Stimulated activated CD8-positive, alpha-beta memory T cell treated with anti-CD3 and anti-CD28 coated beads, Interleukin-4, amount 100 ng/mL, for 1 hour (primary cell): Measurements from ENCODE around the gene NUDT17.
"Not testable (repeated sequence)": the region's sequence is repeated elsewhere in the genome, so short reads cannot be mapped to it uniquely, and the experiment has no call there.

Source experiments
- DNase-seq, 2 donors: peaks; one replicate each; pipeline ENCODE4 v3.0.0-alpha.2; 2020; ENCODE audit warnings: low read depth in 2 of 2, low spot score in 1 of 2

Gene NUDT17, protein sequence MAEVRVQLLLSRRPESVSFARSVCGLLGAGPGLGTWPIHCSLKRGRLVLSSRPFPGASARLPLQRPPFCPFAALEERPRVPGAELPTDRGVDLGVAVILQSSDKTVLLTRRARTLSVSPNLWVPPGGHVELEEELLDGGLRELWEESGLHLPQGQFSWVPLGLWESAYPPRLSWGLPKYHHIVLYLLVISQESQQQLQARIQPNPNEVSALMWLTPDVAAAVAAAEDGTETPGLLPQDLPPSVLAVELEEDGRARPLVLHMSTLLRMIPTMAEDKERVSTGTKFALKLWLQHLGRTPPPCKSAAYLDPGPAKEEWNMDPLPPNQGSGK

DNA sequence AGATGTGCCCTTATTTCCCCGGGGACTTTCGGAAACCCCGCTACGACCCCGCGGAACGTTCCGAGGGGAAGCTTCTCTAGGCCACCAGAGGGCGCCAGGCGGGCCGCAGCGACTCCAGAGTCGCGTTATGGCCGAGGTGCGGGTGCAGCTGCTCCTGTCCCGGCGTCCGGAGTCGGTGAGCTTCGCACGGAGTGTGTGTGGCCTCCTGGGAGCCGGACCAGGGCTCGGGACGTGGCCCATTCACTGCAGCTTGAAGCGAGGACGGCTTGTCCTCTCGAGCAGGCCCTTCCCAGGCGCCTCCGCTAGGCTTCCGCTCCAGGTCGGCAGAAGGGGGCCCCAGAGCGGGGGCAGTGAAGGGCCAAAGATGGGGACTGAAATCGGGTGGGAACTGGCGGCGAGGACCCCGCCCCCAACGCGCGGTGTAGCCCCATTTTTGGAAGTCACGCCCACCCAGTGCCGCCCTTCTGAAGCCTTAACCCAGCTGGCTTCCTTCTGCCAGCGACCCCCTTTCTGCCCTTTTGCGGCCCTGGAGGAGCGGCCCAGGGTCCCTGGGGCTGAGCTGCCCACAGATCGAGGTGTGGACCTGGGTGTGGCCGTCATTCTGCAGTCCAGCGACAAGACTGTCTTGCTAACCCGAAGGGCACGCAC, at the start of gene NUDT17:
Gene NUDT17 (plus strand): TSS at position 117 of the 648 bp plus-strand sequence. CDS start 11 bp downstream, at position 128.
- DNase-seq = peak; percentile 53 to 56

DNA sequence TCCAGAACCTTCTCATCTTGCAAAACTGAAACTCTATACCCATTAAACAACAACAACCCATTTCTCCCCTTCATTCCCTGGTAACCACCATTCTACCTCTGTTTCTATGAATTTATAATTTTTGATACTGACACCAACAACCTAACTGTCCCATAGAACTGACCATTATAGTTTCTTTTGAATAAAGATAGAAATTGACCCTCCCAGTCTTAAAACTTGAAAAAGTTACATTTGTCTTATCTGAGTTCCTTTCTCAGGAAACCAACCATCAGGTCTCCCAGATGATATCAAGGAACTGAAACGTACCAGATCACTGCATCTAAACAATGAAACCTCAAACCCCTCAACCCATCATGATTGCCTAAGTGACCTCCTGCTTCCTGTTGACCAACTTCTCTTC, 48.7 kb upstream of the NUDT17 start:
- DNase-seq = no peak

DNA sequence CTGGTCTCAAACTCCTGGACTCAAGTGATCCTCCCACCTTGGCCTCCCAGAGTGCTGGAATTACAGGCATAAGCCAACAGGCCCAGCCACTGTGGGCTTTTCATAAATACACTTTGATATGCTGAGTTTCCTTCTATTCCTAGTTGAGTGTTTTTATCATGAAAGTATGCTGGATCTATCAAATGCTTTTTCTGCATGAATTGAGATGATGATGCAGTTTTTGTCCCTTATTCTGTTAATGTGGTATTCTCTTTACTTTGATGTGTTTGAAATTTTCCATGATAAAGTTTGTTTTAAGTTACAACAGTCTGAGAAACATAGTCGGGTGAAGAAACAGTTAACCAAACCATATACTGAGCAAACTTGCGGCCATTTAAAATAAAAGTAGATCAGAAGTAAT, 45.6 kb upstream of the NUDT17 start:
- DNase-seq = no peak

DNA sequence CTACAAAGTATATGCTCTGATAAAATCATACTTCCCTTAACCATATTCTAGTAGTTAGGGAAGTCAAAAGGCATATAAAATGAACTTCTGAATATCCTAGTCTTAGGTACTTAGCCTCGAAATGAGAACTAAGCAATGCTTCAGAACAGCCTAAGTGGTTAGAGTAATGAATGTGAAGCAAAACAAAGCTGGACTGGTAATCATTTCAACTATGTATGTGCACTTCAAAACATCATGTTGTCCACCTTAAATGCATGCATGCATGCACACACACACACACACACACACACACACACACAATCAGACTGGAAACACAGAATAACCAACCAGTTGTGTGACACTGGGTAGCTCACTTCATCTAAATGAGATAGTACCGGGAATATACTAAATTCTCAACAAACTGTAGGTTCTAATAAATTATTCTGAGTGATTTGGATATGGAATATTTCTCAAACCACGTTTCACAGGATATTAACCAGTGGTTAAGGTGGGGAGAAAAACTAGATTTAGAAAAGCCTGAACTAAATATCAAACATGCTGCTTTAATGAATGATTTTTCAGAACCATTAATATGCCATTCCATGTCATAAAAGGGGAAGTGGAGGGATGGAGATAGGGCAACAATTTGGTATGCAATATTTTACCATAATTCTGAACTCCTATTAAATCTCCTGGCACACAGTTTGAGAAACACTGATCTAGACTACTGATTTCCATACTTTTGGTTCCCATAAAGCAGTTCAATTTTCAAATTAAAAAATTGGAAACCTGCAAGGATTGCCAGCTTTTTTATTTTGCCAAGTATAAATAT, 41.0 kb upstream of the NUDT17 start:
- no peak for DNase-seq

DNA sequence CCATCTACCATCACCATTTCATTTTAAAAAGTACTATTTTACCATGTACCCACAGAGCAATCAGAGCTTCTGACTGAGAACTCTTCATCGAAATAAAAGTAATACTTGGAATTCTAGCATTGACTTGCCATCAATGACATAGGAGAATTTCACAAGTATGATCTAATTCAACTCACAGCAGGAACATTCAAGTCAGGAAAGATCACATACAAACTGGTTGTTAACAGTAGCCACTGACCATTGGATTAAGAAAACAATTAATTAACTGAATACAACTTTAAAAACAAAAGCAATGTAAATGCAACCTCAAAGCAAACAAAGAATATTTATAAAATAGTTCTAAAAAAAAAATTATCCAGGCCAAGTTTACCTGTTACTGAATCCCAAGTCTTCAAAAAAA, 40.4 kb upstream of the NUDT17 start:
- no peak for DNase-seq

DNA sequence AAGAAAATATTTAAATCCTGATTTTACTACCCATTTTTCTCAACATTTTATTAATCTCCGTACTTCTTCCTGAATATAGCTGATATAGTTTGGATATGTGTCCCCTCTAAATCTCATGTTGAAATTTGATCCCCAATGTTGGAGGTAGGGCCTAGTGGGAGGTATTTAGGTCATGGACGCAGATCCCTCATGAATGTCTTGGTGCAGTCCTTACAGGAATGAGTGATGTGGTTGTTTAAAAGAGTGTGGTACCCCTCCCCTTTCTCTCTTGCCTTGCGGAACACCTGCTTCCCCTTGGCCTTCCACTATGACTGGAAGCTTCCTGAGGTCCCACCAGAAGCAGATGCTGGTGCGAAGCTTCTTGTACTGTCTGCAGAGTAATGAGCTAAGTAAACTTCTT, 39.0 kb upstream of the NUDT17 start:
- DNase-seq = no peak

DNA sequence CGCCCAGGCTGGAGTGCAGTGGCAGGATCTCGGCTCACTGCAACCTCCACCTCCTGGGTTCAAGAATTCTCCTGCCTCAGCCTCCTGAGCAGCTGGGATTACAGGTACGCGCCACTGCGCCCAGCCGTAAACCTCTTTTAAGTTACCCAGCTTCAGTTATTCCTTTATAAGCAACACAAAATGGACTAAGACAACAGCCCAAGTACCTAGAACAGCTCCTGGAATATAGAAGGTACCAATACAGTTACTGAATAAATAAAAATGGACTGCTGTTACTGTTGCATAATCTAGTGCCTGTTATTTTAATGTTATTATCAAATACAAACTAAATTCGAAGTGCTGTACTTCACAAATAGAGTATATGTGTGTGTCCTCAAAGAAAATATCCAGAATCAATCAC, 38.6 kb upstream of the NUDT17 start:
- no peak for DNase-seq

DNA sequence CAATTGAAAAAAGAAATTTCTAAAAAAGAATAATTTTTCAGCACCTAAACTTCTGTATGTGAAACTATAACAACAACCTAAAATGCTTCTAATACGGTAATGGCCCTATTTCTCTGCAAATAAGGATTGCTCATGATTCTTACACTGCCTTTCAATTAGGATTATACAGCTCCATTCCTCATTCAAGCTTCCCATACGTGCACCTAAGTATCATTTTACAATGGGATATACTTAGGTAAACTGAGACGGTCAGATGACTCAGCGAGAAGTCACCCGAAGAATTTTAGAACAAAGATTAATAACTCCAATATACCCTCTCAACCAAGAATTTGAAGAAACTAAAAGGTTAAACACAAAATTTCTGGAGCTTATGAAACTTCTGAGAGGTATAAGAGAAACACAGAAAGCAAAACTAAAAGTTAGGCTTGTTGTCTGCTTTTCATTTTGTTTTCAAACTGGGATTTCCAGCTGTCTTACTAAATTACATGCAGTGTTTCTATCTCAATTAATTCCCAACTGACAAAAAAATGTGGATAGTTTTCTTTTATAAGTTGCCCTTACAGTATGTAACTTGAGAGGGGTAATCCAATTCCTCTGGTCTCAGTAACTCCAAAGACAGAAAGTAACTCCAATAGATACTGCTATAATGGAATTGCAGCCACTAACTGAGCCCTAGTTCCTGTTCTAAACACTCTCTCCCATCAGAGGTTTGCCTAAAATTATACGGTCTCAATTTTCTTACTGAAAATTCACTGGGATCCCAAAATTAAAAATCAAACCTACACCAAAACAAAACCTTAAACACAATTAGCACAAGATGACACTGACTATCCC, 32.2 kb upstream of the NUDT17 start:
- not testable (repeated sequence) for DNase-seq

DNA sequence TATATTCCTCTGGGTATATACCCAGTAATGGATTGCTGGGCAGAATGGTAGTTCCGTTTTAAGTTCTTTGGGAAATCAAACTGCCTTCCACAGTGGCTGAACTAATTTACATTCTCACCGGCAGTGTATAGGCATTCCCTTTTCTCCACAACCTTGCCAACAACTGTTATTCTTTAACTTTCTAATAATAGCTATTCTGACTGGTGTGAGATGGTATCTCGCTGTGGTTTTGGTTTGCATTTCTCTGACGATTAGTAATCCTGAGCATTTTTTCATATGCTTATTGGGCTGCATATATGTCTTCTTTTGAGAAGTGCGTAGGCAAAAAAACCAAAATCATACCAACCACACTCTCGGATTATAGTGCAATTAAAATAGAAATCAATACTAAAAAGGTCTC, 27.3 kb upstream of the NUDT17 start:
- not testable (repeated sequence) for DNase-seq

DNA sequence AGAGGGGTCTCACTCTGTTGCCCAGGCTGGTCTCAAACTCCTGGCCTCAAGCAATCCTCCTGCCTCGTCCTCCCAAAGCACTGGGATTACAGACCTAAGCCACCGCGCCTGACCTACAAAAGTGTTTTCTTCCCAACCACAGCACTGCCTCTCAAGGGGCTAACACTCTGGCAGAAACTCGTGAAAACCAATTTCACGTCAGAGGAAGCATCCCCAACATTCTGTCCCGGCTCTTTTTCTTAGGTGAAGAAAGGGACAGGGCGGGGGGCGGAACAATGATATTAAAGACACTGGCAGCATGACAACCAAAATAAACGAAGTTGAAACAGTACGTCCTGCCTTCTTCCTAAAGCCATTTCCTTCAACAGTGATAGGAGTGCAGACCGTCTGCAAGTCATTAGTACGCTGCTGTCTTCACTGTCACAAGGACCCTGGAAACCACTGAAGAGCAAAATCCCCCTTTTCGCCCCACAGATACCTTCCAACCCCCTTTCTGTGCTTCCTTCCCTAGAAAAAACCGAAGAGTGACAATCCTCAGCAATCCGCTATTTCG, 22.6 kb upstream of the NUDT17 start:
- not testable (repeated sequence) for DNase-seq

DNA sequence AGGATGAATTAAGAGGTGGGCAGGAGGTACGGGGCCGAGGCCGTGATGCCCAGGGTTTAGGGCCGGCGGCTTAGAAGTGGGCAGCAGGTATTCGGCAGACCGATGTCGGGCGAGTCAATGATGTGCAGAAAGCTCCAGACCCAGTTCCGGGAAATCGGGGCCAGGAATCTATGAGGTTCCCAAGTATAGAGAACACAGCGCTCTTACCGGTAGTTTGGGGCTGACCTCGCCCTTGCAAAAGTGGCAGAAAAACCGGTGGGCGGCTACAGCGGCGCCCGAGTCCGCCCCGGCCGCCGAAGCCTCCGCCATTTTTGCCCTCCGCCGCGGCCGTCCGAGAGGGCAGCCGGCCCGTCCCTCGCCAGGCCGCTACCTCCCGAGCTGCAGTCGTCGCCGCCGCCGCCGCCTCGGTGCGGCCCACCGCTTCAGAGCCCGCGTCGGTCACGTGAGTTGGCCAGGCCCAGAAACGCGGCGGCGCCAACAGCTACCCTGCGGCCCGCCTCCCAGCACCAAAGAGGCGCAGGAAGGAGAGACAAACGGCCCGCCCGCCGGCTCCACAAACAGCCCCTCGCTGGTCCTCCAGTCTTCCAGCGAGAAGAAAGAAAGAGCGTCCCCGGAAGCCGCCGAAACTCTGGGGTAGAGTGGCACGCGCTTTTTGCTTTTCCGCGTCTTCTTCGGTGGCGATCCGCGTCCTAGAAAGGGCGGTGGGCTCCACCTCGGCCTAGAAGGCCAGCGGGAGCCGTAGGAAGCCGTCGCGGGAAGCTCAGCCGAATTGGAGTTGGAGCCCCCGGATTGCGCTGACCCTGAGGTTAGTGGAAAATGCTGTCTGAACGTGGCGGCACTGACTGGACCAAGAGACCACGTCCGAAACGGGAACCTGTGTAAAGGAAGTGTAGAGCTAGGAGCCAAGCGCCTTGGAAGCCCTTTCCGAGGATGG, 21.6 kb upstream of the NUDT17 start, which contains the start of the genes POLR3C and RNF115:
Gene POLR3C (plus strand): TSS at position 636 of the 934 bp plus-strand sequence. CDS start 1,577 bp downstream, outside the sequence.
Gene RNF115 (minus strand): TSS at position 531 of the 934 bp plus-strand sequence. CDS start 222 bp downstream, at position 309.
- peak; percentile 75 to 78 for DNase-seq

DNA sequence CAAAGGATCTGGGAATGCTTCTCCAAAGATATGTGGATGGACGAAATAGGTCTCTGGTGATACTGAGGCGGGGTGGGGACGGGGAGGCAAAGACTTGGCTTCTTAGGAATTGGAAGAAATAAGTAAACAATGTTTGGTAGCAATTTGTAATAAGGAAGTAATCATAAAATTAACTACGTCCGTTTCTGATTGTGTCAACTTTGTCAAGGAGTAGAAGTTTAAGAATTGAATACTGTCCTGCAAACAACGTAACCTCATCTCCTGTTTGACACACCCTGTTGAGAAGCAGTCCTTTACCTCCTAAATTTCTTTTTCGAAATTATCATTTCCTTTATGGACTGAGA, 21.0 kb upstream of the NUDT17 start:
- no peak for DNase-seq

DNA sequence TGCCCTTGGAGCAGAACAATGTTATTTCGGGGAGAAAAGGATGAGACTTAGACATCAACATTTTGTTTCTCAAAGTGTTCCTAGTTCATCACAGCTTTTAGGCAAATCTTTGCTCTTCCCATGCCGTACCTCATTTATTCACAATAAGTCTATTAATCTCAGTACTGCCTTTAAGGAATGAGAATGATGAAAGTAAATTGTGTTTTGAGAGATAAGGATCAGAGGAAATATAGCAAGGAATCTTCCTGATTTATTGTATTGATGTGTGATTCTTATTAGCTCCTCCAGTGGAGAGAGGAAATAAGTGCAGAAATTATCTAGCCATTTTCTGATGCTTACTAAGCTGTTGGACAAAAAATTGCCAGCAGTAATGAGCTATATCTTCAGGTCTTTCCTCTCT, 19.4 kb upstream of the NUDT17 start:
- no peak for DNase-seq

DNA sequence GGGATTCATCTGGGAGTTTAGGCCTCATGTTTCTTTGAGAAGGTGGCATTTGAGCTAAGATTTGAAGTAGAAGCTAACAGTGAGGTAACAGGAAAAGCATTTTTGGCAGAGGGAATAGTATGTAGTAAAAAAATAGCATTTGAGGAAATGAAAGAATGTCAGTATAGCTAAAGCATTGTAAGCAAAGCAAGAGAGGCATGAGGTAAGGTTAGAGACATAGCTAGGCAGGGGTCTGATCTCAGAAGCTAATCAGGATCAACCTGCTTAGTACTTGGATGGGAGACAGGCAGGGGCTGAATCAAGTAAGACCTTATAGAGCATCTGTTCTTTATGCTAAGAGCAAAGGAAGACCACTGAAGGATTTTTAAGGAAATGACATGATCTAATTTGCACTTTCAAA, 17.5 kb upstream of the NUDT17 start:
- no peak for DNase-seq

DNA sequence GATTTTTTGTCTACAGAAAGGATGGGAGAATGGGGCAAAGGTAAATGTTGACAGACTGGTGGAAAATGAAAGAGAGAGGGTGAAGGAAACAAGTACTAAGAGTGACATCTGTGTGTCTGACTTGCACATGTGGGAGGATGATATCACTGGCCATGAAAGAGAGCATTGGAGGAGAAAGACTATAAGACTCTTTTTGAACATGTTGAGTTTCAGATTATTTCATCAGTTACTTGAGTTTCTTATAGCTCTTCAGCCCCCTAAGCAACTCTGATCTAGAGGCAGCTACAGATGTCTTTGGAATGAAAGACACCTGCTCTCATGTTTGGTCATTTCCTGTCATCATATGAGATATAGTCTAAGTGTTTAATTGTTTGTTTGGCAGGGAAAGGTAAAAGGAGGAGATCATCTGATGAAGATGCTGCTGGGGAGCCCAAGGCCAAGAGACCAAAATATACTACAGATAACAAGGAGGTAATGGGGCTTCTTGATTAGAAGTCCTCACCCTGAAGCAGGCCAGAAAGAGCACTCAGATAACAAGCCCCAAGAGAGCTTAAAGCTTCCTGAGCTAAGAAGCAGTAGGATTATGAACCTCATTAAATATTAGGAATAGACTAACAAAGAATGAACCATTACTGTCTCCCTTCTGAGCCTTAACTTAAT, 16.9 kb upstream of the NUDT17 start:
- DNase-seq = no peak

DNA sequence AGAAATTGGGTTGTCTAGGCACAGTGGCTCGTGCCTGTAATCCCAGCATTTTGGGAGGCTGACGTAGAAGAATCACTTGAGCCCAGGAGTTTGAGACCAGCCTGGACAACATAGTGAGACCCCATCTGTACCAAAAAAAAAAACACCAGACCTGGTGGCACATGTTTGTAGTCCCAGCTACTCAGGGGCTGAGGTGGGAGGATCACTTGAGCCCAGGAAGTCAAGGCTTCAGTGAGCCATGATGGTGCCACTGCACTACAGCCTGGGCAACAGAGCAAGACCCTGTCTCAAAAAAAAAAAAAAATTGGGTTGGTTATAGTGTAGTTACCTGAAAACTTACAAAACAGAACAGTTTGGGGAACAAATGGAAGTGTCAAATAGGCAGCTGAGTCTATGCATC, 14.6 kb upstream of the NUDT17 start:
- not testable (repeated sequence) for DNase-seq

DNA sequence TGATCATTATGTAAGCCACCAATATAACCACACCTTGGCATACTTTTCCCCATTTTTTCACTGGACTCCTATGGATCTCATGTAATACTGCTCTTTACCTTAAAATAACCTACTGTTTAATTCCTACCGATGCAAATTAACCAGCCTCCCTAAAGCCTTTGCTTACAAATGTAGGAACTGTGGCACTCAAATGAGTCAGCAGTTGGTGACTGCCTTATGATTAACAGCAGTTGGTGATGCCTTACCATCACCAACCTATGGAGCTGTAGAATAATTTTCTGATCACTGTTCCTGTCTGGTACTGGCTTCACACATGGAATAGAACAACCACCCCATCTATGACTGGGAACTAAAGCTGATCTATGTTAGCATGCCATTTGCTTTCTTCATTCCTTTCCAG, 7.8 kb upstream of the NUDT17 start:
- no peak for DNase-seq

DNA sequence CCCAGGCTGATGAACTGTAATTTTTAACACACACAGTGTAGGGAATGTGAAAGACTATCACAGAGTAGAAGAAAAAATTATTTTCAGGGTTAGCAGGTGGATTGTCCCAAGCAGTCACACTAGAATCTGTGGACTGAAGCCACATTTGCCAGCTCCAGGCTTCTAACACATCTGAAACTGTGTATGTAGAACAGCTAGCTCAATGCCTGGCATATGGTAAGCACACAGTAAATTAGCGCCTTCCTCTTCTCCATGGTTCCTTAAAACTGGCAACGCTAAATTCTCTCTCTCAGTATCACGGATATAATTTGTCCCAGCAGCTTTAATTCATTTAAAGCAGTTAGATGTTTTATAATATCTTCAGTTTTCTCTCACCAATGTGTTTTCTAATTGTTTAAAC, 2.4 kb upstream of the NUDT17 start:
- DNase-seq = no peak

DNA sequence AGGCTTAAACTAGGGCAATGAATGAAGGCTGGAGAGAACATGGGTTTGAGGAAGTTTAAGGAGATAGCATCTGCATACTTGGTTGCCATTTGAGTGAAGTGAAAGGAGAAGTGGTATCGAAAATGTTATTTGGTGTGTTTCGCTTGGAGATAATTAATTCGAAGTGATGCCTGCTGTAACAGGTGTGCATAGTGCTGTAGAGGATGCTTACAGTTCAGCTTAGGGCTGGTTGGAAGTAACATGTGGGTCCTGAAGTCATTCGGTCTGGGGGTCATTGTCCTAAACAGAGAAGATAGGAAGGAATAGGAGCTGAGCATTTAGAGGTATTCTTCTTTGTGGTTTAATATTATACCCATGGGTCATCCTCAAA, 301 bp upstream of the NUDT17 start:
- no peak for DNase-seq
